Measurements from ENCODE around the gene PDE1A. TPM values are rescaled to one million over a fixed set of nuclear protein-coding genes. Genes with fewer than 3 reads are reported as not detected.
A peak's percentile ranks its signal among the peaks of the same experiment; 100 is the strongest.

Gene PDE1A
- total RNA-seq, 4 donors from 2014 or later, result 0.75 to 8.1 (median 3.8) TPM

DNA sequence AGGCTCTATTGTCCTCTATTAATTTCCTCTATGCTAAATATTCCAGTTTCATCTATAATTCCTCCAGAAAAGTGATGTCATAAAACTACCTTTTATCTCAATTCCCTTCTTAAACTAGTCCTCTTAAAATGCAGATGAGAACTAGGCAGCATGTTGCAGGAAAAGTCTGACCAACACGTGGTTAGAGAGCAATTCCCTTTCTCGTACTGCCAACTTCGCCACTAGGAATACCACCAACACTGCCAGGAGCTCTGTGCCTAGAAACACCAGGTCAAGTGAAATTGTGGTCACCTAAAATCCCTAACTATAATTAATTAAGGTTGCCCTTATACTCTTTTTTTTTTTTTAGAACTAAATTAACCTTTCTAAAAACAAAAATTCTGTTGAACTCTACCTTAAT, 313.5 kb downstream of the PDE1A start:
- in situ Hi-C loops (cut with MboI; ENCODE audit: low pct_ligation_motif_present in 1 of 4, low pct_unique_long_range_greater_than_20kb in 1 of 4, low sequenced_read_pairs in 3 of 4) (no loop called here), intact Hi-C loops (cut with DNase I; ENCODE audit: low total_unique reads) (no loop called here)
- WGBS, 2 donors (ENCODE audit: low coverage in 1 of 2), result 73 to 83% methylated on average over 3 of the region's 3 CpGs
- no peaks in the 10 kb centered on the region for H3K27me3 ChIP-seq
- H3K4me1 ChIP-seq, result no peaks in the 10 kb centered on the region
- DNase-seq, result no peak
- H3K36me3 ChIP-seq, result no peaks in the 10 kb centered on the region
- no peak overlapping the region for H3K4me3 ChIP-seq
- no peak overlapping the region for H3K27ac ChIP-seq
- no peak for TF ChIP-seq POLR2AphosphoS5 (IDR thresholded peaks at IDR 0.05)
- TF ChIP-seq, protein P1, sequence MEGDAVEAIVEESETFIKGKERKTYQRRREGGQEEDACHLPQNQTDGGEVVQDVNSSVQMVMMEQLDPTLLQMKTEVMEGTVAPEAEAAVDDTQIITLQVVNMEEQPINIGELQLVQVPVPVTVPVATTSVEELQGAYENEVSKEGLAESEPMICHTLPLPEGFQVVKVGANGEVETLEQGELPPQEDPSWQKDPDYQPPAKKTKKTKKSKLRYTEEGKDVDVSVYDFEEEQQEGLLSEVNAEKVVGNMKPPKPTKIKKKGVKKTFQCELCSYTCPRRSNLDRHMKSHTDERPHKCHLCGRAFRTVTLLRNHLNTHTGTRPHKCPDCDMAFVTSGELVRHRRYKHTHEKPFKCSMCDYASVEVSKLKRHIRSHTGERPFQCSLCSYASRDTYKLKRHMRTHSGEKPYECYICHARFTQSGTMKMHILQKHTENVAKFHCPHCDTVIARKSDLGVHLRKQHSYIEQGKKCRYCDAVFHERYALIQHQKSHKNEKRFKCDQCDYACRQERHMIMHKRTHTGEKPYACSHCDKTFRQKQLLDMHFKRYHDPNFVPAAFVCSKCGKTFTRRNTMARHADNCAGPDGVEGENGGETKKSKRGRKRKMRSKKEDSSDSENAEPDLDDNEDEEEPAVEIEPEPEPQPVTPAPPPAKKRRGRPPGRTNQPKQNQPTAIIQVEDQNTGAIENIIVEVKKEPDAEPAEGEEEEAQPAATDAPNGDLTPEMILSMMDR (IDR thresholded peaks at IDR 0.05), result no peak
- no peak for TF ChIP-seq POLR2A (IDR thresholded peaks at IDR 0.05)
- TF ChIP-seq EP300 (IDR thresholded peaks at IDR 0.05; ENCODE audit: low read depth), result no peak
- H3K9me3 ChIP-seq, result no peaks in the 10 kb centered on the region

DNA sequence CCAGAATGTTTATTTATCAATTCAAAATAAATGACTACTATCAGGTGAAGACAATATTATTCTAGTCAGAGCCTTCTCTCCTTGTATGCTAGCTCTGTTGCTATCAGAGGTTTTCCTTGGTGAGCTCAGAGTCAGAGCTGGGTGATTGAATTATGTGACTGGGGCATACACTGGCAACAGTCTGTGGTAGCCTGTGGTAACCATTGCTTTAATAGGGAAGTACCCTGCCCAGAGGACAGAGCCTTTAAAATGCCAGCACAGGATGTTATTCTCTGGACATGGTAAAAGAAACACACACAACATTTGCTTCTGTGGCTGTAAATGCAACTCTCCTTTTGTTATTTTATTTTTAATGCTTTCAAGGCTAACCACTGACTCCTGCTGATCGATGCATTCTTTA, 316.5 kb downstream of the PDE1A start:
- Histone ChIP-seq H3K36me3 (no peaks in the 10 kb centered on the region), H3K4me1 (no peaks in the 10 kb centered on the region), H3K4me3 (no peak overlapping the region), H3K27ac (no peak overlapping the region), H3K27me3 (no peaks in the 10 kb centered on the region), H3K9me3 (no peaks in the 10 kb centered on the region)
- WGBS, 2 donors (ENCODE audit: low coverage in 1 of 2), result 83 to 92% methylated on average over 1 of the region's 1 CpG
- intact Hi-C loops (cut with DNase I; ENCODE audit: low total_unique reads) (no loop called here), in situ Hi-C loops (cut with MboI; ENCODE audit: low pct_ligation_motif_present in 1 of 4, low pct_unique_long_range_greater_than_20kb in 1 of 4, low sequenced_read_pairs in 3 of 4) (no loop called here)
- TF ChIP-seq, protein P1 (IDR thresholded peaks at IDR 0.05), result no peak
- no peak for TF ChIP-seq POLR2A (IDR thresholded peaks at IDR 0.05)
- TF ChIP-seq EP300 (IDR thresholded peaks at IDR 0.05; ENCODE audit: low read depth), result no peak
- no peak for DNase-seq

DNA sequence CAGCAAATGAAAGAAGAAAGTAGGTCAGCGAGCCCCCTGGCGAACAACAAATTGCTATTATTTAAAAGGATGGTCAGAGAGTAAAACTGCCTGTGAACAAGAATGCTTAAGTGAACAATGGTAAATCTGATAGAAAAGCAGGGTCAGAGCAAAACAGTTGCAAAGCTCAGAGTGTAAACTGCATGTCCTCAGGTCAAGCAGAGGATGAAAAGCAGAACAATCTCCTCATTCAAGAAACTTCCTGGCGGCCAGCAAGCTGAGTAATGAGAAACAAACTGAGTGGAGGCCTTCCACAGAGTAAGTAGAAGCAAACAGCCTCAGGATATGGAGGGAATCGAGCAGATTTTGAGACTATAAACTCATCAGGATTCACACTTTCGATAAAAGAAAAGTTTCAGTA, 323.3 kb downstream of the PDE1A start:
- Histone ChIP-seq H3K9me3 (no peaks in the 10 kb centered on the region), H3K4me1 (peaks cover 0 to 6% (median 4%) of the 10 kb centered on the region in 4 donors), H3K27me3 (no peaks in the 10 kb centered on the region), H3K4me3 (no peak overlapping the region), H3K27ac (no peak overlapping the region), H3K36me3 (no peaks in the 10 kb centered on the region)
- no peak for TF ChIP-seq EP300 (IDR thresholded peaks at IDR 0.05; ENCODE audit: low read depth)
- no peak for TF ChIP-seq POLR2AphosphoS5 (IDR thresholded peaks at IDR 0.05)
- TF ChIP-seq, protein P1 (IDR thresholded peaks at IDR 0.05), result no peak
- no peak for TF ChIP-seq POLR2A (IDR thresholded peaks at IDR 0.05)
- WGBS, 2 donors (ENCODE audit: low coverage in 1 of 2), result 76 to 81% methylated on average over 5 of the region's 5 CpGs
- in situ Hi-C loops (cut with MboI; ENCODE audit: low pct_ligation_motif_present in 1 of 4, low pct_unique_long_range_greater_than_20kb in 1 of 4, low sequenced_read_pairs in 3 of 4) (no loop called here), intact Hi-C loops (cut with DNase I; ENCODE audit: low total_unique reads) (no loop called here)
- DNase-seq, result no peak

DNA sequence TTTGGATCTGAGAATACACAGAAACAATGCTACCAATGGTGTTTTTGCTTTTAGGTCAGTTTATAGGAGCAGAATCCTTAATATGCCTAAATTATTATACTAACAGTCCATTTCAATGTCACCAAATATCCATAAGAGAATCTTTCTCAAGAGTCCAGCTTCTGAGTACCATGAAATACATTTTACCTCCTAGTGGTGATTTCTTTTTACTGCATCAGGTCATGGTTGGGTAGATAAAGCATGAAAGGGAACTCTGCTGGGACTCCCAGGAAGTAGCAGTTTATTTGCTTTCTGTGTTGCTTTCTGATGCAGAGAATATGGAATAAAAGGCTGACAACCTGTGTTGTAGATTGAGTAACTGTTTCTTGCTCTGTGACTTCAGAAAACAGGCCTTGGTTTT, 325.6 kb downstream of the PDE1A start:
- DNase-seq, result no peak
- Histone ChIP-seq H3K9me3 (no peaks in the 10 kb centered on the region), H3K36me3 (no peaks in the 10 kb centered on the region), H3K4me3 (no peak overlapping the region), H3K4me1 (peaks cover 0 to 14% (median 7%) of the 10 kb centered on the region in 4 donors), H3K27ac (no peak overlapping the region), H3K27me3 (no peaks in the 10 kb centered on the region)
- in situ Hi-C loops (cut with MboI; ENCODE audit: low pct_ligation_motif_present in 1 of 4, low pct_unique_long_range_greater_than_20kb in 1 of 4, low sequenced_read_pairs in 3 of 4) (no loop called here), intact Hi-C loops (cut with DNase I; ENCODE audit: low total_unique reads) (no loop called here)
- TF ChIP-seq, protein P1 (IDR thresholded peaks at IDR 0.05), result peak in 1 of 5 experiments; percentile 19
- no peak for TF ChIP-seq EP300 (IDR thresholded peaks at IDR 0.05; ENCODE audit: low read depth)
